HepG2 (cell line): ENCODE results near the gene ATP6V0A1. TPM values are rescaled to one million over a fixed set of nuclear protein-coding genes. Genes with fewer than 3 reads are reported as not detected.

Experiments used
- AKAP8 ChIP-seq: sonication (generic); formaldehyde crosslinking; IDR thresholded peaks from 2 replicates; pipeline ENCODE4 v1.5.1; 2020; ENCODE audit warnings: mild to moderate bottlenecking, missing genetic modification reagents
- ARHGAP35 ChIP-seq: sonication (generic); formaldehyde crosslinking; IDR thresholded peaks from 2 replicates; pipeline ENCODE4 v1.9.0; 2022; ENCODE audit warnings: mild to moderate bottlenecking, inconsistent platforms, moderate library complexity, missing genetic modification reagents, borderline replicate concordance
- HDAC2 ChIP-seq: sonication (generic); formaldehyde crosslinking; IDR thresholded peaks from 2 replicates; pipeline ENCODE4 v1.4.0; 2020; ENCODE audit warnings: missing genetic modification reagents
- HMG20B ChIP-seq: conservative IDR thresholded peaks from 2 replicates; pipeline ENCODE4 v1.6.1; 2016; ENCODE audit warnings: missing genetic modification reagents, missing compliant biosample characterization
- HNF1B ChIP-seq: sonication (generic); formaldehyde crosslinking; IDR thresholded peaks from 2 replicates; pipeline ENCODE4 v1.5.1; 2020; ENCODE audit warnings: mild to moderate bottlenecking, moderate library complexity, missing genetic modification reagents
- JARID2 ChIP-seq: sonication (generic); formaldehyde crosslinking; IDR thresholded peaks from 2 replicates; pipeline ENCODE4 v1.8.1; 2023; ENCODE audit warnings: missing genetic modification reagents, inconsistent platforms; ENCODE audit not compliant: insufficient replicate concordance
- MLX ChIP-seq: IDR thresholded peaks from 2 replicates; pipeline ENCODE4 v1.6.1; 2016
- MTERF4 ChIP-seq: sonication (generic); formaldehyde crosslinking; IDR thresholded peaks from 2 replicates; pipeline ENCODE4 v1.8.0; 2023; ENCODE audit warnings: mild to moderate bottlenecking, missing genetic modification reagents
- NFYC ChIP-seq: IDR thresholded peaks from 2 replicates; pipeline ENCODE4 v1.6.1; 2016; ENCODE audit warnings: missing genetic modification reagents, missing compliant biosample characterization
- RORA ChIP-seq: sonication (generic); formaldehyde crosslinking; IDR thresholded peaks from 2 replicates; pipeline ENCODE4 v1.5.0; 2020; ENCODE audit warnings: mild to moderate bottlenecking, missing genetic modification reagents, moderate library complexity
- SATB2 ChIP-seq: sonication (generic); formaldehyde crosslinking; IDR thresholded peaks from 2 replicates; pipeline ENCODE4 v1.5.0; 2020; ENCODE audit warnings: missing genetic modification reagents
- SOX13 ChIP-seq, 3 experiments: fragments of 450-650 bp in 1 of 3; sonication (generic) in 1 of 3; formaldehyde crosslinking in 1 of 3; IDR thresholded peaks in 2 of 3; conservative IDR thresholded peaks in 1 of 3; 2 replicates each; pipeline versions ENCODE4 v1.5.0 to v1.6.1; 2016 to 2020; ENCODE audit warnings: antibody characterized with exemption in 1 of 3, mild to moderate bottlenecking in 1 of 3, missing compliant biosample characterization in 1 of 3, missing genetic modification reagents in 1 of 3, moderate library complexity in 1 of 3
- TGIF2 ChIP-seq: IDR thresholded peaks from 2 replicates; pipeline ENCODE4 v1.6.1; 2016; ENCODE audit warnings: control low read depth, missing compliant biosample characterization
- TMF1 ChIP-seq: sonication (generic); formaldehyde crosslinking; IDR thresholded peaks from 2 replicates; pipeline ENCODE4 v1.8.1; 2022; ENCODE audit warnings: low read depth, missing genetic modification reagents
- ZFAT ChIP-seq: sonication (generic); formaldehyde crosslinking; conservative IDR thresholded peaks from 2 replicates; pipeline ENCODE4 v1.8.1; 2023; ENCODE audit warnings: missing genetic modification reagents, inconsistent platforms
- ZNF276 ChIP-seq: sonication (generic); formaldehyde crosslinking; IDR thresholded peaks from 2 replicates; pipeline ENCODE4 v1.4.0; 2020; ENCODE audit warnings: mild to moderate bottlenecking, low read depth, missing genetic modification reagents
- ZNF33B ChIP-seq: sonication (generic); formaldehyde crosslinking; IDR thresholded peaks from 2 replicates; pipeline ENCODE4 v1.5.1; 2020; ENCODE audit warnings: mild to moderate bottlenecking, missing genetic modification reagents
- ZNF687 ChIP-seq: sonication (generic); formaldehyde crosslinking; IDR thresholded peaks from 2 replicates; pipeline ENCODE4 v1.5.1; 2020; ENCODE audit warnings: mild to moderate bottlenecking, missing genetic modification reagents, moderate library complexity
- ZNF749 ChIP-seq: sonication (generic); formaldehyde crosslinking; IDR thresholded peaks from 2 replicates; pipeline ENCODE4 v1.8.0; 2022; ENCODE audit warnings: mild to moderate bottlenecking, missing genetic modification reagents, moderate library complexity, borderline replicate concordance
- polyA plus RNA-seq, 8 experiments: library from polyadenylated mRNA; depleted of rRNA in 3 of 8; stranded (reverse) in 7 of 8; unstranded in 1 of 8; fragments of >200 nt; fragmentation: Illumina TruSeq in 4 of 8; extraction: Trizol in 4 of 8; gene quantifications; 2 replicates each; pipeline versions ENCODE4 v1.2.1 to v1.2.3, GENCODE V29; 2011 to 2016; ENCODE audit warnings: low read depth in 4 of 8, missing spikeins in 1 of 8, mixed read lengths in 1 of 8; ENCODE audit not compliant: insufficient read depth in 1 of 8
- total RNA-seq, 5 experiments: library from RNA; depleted of rRNA; stranded (reverse); fragments of >200 nt; fragmentation: Illumina TruSeq; extraction: Trizol; gene quantifications; 2 replicates each; pipeline ENCODE4 v1.2.3, GENCODE V29; 2016; ENCODE audit warnings: low read depth in 1 of 5

The ATP6V0A1 gene
- total and polyA plus RNA-seq, 2 of the 13 experiments (the other 11 are each of a cell fraction or from before 2014, with no cell fraction given) = 27.9 to 54.1 TPM

GRCh38 chr17:42566883-42567573 lies 108.3 kb downstream of the ATP6V0A1 start, which contains the start of gene MLX (continued):
- TF ChIP-seq ZNF687 (CRISPR knock-in tag) = peak; percentile 98
- TF ChIP-seq HMG20B (CRISPR knock-in tag) = no peak
- TF ChIP-seq HNF1B (CRISPR knock-in tag) = peak; percentile 97
- TF ChIP-seq MLX (CRISPR knock-in tag) = peak; percentile 65
- TF ChIP-seq TGIF2 (CRISPR knock-in tag) = peak; percentile 86
- peak; percentile 72; the same call in 1 of the 2 replicates for TF ChIP-seq ZNF276 (CRISPR knock-in tag)
- peak; percentile 88 for TF ChIP-seq TMF1
- no peak for TF ChIP-seq ZNF33B (CRISPR knock-in tag)
- TF ChIP-seq MTERF4 = no peak; the same call in 1 of the 2 replicates
- peak; percentile 67 for TF ChIP-seq JARID2
- TF ChIP-seq SOX13 (IDR thresholded peaks at IDR 0.05) = peak; percentile 27; the same call in 1 of the 2 replicates
- peak; percentile 54 to 65; a peak in 1 of 4 replicates for TF ChIP-seq SOX13 (CRISPR knock-in tag; conservative IDR thresholded peaks at IDR 0.05 in 1 of 2, IDR thresholded peaks at IDR 0.05 in 1 of 2)
- no peak for TF ChIP-seq SATB2 (CRISPR knock-in tag)
- no peak for TF ChIP-seq RORA (CRISPR knock-in tag)
- peak; percentile 90 for TF ChIP-seq AKAP8
- TF ChIP-seq ARHGAP35 (CRISPR knock-in tag) = peak; percentile 28; the same call in 1 of the 2 replicates
- peak; percentile 89 for TF ChIP-seq HDAC2 (CRISPR knock-in tag)
- peak; percentile 95 for TF ChIP-seq NFYC
- peak; percentile 66 for TF ChIP-seq ZNF749 (CRISPR knock-in tag)
- 0 out of 2 replicates have a peak, but pooled peaks have one; percentile 0 for TF ChIP-seq ZFAT
